HCT116 (cell line): ENCODE measurements around the gene NAALADL2. TPM values are rescaled to one million over a fixed set of nuclear protein-coding genes. Genes with fewer than 3 reads are reported as not detected.

Experiments
- ATAC-seq: fragments of 200-7000 bp; cut with Tn5 transposase; 2 replicates; pipeline ENCODE4 v1.9.1; 2020; ENCODE audit warnings: mild to moderate bottlenecking, moderate library complexity
- BruUV-seq: library from RNA; stranded (reverse); fragments of 400-500 nt; replicated peaks from 2 replicates; lab custom pipeline; 2021; lab: Mats Ljungman, UMichigan
- CTCF ChIA-PET: fragments of 300-600 bp; sonication (Branson Sonifier 250); formaldehyde crosslinking; loops from one replicate; lab custom pipeline; 2021; ENCODE audit warnings: antibody characterized with exemption; lab: Charles Lee
- POLR2A ChIA-PET: fragments of 300-600, 350-600 bp; sonication (Branson Sonifier 250); formaldehyde crosslinking; loops from one replicate; lab custom pipeline; 2021; ENCODE audit warnings: antibody characterized with exemption; lab: Charles Lee
- RAD21 ChIA-PET, 2 experiments: fragments of 300-600 bp; sonication (Branson Sonifier 250); formaldehyde crosslinking; loops; one replicate each; lab custom pipeline; 2023; ENCODE audit warnings: low total read pairs in 2 of 2; ENCODE audit not compliant: uncharacterized antibody in 2 of 2, unreplicated experiment in 2 of 2, low non-redundant PET in 1 of 2; lab: Charles Lee
- DNase-seq: peaks from one replicate; pipeline ENCODE4 v3.0.0-alpha.2; 2010; ENCODE audit warnings: low read depth, low spot score
- H2AFZ ChIP-seq: fragments of 200-600 bp; shearing (Covaris generic), sonication (generic); 2 replicates; pipeline ENCODE4 v1.6.1; 2017; ENCODE audit warnings: low read depth, mixed run types, mixed read lengths, antibody characterized with exemption, low read length; ENCODE audit not compliant: poor library complexity, severe bottlenecking
- H3K27ac ChIP-seq: 2 replicates; pipeline ENCODE4 v1.5.1; 2012; ENCODE audit warnings: low read depth, low read length
- H3K27me3 ChIP-seq: fragments of 200-600 bp; sonication (generic); 2 replicates; pipeline ENCODE4 v1.6.1; 2016; ENCODE audit warnings: mixed run types, low read length, mixed read lengths; ENCODE audit not compliant: insufficient read depth
- H3K36me3 ChIP-seq, 2 experiments: fragments of 200-500 bp in 1 of 2; fragments of 200-600 bp in 1 of 2; sonication (Bioruptor generic) in 1 of 2; sonication (generic) in 1 of 2; 2 replicates each; pipeline versions ENCODE4 v1.5.1 to v1.6.1; 2014 to 2016; ENCODE audit warnings: low read length in 2 of 2, inconsistent platforms in 1 of 2, mixed read lengths in 1 of 2, mixed run types in 1 of 2; ENCODE audit not compliant: insufficient read depth in 2 of 2, control insufficient read depth in 1 of 2
- H3K4me1 ChIP-seq, 2 experiments: fragments of 200-600 bp in 1 of 2; sonication (generic) in 1 of 2; 2 replicates each; pipeline versions ENCODE4 v1.5.1 to v1.6.1; 2012 to 2017; ENCODE audit warnings: low read length in 2 of 2, inconsistent platforms in 1 of 2, mild to moderate bottlenecking in 1 of 2, mixed read lengths in 1 of 2, mixed run types in 1 of 2, moderate library complexity in 1 of 2; ENCODE audit not compliant: insufficient read depth in 2 of 2, control insufficient read depth in 1 of 2
- H3K4me2 ChIP-seq: fragments of 200-600 bp; sonication (generic); 2 replicates; pipeline ENCODE4 v1.6.1; 2017; ENCODE audit warnings: mixed run types, low read length, mixed read lengths
- H3K4me3 ChIP-seq, 2 experiments: fragments of 200-600 bp in 1 of 2; sonication (generic) in 1 of 2; replicated peaks in 1 of 2; 2 replicates each; pipeline ENCODE4 v1.5.1; 2011 to 2016; ENCODE audit warnings: low read length in 2 of 2, control low read depth in 1 of 2, low read depth in 1 of 2, mild to moderate bottlenecking in 1 of 2, mixed read lengths in 1 of 2, mixed run types in 1 of 2
- H3K79me2 ChIP-seq: fragments of 200-600 bp; sonication (generic); 2 replicates; pipeline ENCODE4 v1.6.1; 2017; ENCODE audit warnings: mild to moderate bottlenecking, mixed run types, low read length, moderate library complexity, mixed read lengths; ENCODE audit not compliant: insufficient read depth
- H3K9ac ChIP-seq: fragments of 200-600 bp; sonication (generic); 2 replicates; pipeline ENCODE4 v1.6.1; 2016; ENCODE audit warnings: low read length, mixed read lengths
- H3K9me2 ChIP-seq: fragments of 200-600 bp; sonication (generic), shearing (Covaris generic); 2 replicates; pipeline ENCODE4 v1.6.1; 2017; ENCODE audit warnings: mixed run types, mild to moderate bottlenecking, moderate library complexity; ENCODE audit not compliant: insufficient read depth
- H3K9me3 ChIP-seq, 2 experiments: fragments of 200-500 bp in 1 of 2; fragments of 200-600 bp in 1 of 2; sonication (Bioruptor generic) in 1 of 2; sonication (generic) in 1 of 2; 2 replicates each; pipeline ENCODE4 v1.6.1; 2014 to 2017; ENCODE audit warnings: low read length in 2 of 2, mixed read lengths in 2 of 2, inconsistent platforms in 1 of 2, low read depth in 1 of 2, mild to moderate bottlenecking in 1 of 2, mixed run types in 1 of 2, moderate library complexity in 1 of 2; ENCODE audit not compliant: control insufficient read depth in 1 of 2, insufficient read depth in 1 of 2
- H4K20me1 ChIP-seq: fragments of 200-600 bp; sonication (generic), shearing (Covaris generic); 2 replicates; pipeline ENCODE4 v1.6.1; 2017; ENCODE audit warnings: mixed run types, mild to moderate bottlenecking, moderate library complexity; ENCODE audit not compliant: insufficient read depth
- CBX3 ChIP-seq: IDR thresholded peaks from 2 replicates; pipeline ENCODE4 v1.6.1; 2012; ENCODE audit warnings: low read depth
- CEBPB ChIP-seq: IDR thresholded peaks from 2 replicates; pipeline ENCODE4 v1.6.1; 2012; ENCODE audit warnings: low read depth
- EGR1 ChIP-seq: IDR thresholded peaks from 2 replicates; pipeline ENCODE4 v1.6.1; 2012; ENCODE audit warnings: low read depth
- ELF1 ChIP-seq: IDR thresholded peaks from 2 replicates; pipeline ENCODE4 v1.6.1; 2012; ENCODE audit warnings: low read depth, borderline replicate concordance
- EZH2 ChIP-seq: fragments of 200-600 bp; sonication (generic); IDR thresholded peaks from 2 replicates; pipeline ENCODE4 v1.6.1; 2017; ENCODE audit warnings: antibody characterized with exemption, mixed run types
- EZH2phosphoT487 ChIP-seq: fragments of 200-600 bp; IDR thresholded peaks from 2 replicates; pipeline ENCODE4 v1.6.1; 2018; ENCODE audit warnings: antibody characterized with exemption, borderline replicate concordance
- FOSL1 ChIP-seq: IDR thresholded peaks from 2 replicates; pipeline ENCODE4 v1.6.1; 2012; ENCODE audit warnings: low read depth
- JUND ChIP-seq: IDR thresholded peaks from 2 replicates; pipeline ENCODE4 v1.6.1; 2012
- POLR2A ChIP-seq: IDR thresholded peaks from 2 replicates; pipeline ENCODE4 v1.7.0; 2011; ENCODE audit warnings: borderline replicate concordance; ENCODE audit not compliant: insufficient read depth, insufficient read length; ENCODE audit errors: extremely low read depth
- RAD21 ChIP-seq: IDR thresholded peaks from 2 replicates; pipeline ENCODE4 v1.6.1; 2012; ENCODE audit warnings: low read depth, mild to moderate bottlenecking
- SIN3A ChIP-seq: IDR thresholded peaks from 2 replicates; pipeline ENCODE4 v1.6.1; 2012; ENCODE audit warnings: low read depth
- SRF ChIP-seq: IDR thresholded peaks from 2 replicates; pipeline ENCODE4 v1.6.1; 2012; ENCODE audit warnings: low read depth
- TCF7L2 ChIP-seq: IDR thresholded peaks from 2 replicates; pipeline ENCODE4 v1.7.0; 2011; ENCODE audit warnings: borderline replicate concordance, inconsistent platforms; ENCODE audit not compliant: insufficient read depth, insufficient read length; ENCODE audit errors: extremely low read depth
- YY1 ChIP-seq: IDR thresholded peaks from 2 replicates; pipeline ENCODE4 v1.6.1; 2011; ENCODE audit warnings: low read length, low read depth, moderate library complexity, mild to moderate bottlenecking; ENCODE audit not compliant: insufficient replicate concordance; ENCODE audit errors: extremely low read depth
- intact Hi-C: fragments of 100-400 bp; cut with micrococcal nuclease; formaldehyde crosslinking; loops from 2 replicates; pipeline ENCODE4 v1.10.0; 2022
- total RNA-seq: library from RNA; stranded (reverse); gene quantifications from one replicate; pipeline ENCODE4 v1.2.1, GENCODE V29; 2021; ENCODE audit not compliant: unreplicated experiment
- TF ChIP-seq, protein P1 (sequence below), 3 experiments: fragments of 200-600 bp in 1 of 3; sonication (generic) in 1 of 3; IDR thresholded peaks in 2 of 3; conservative IDR thresholded peaks in 1 of 3; 2 replicates each; pipeline ENCODE4 v1.5.1; 2012 to 2017; ENCODE audit warnings: low read depth in 2 of 3, low read length in 2 of 3, antibody characterized with exemption in 1 of 3, borderline replicate concordance in 1 of 3, control low read depth in 1 of 3, mild to moderate bottlenecking in 1 of 3, mixed read lengths in 1 of 3, mixed run types in 1 of 3, moderate library complexity in 1 of 3; ENCODE audit not compliant: insufficient read depth in 1 of 3
- TF ChIP-seq, protein P2 (sequence below): IDR thresholded peaks from 2 replicates; pipeline ENCODE4 v1.6.1; 2012
- TF ChIP-seq, protein P3 (sequence below): IDR thresholded peaks from 2 replicates; pipeline ENCODE4 v1.6.1; 2011; ENCODE audit warnings: mild to moderate bottlenecking, low read length, moderate library complexity; ENCODE audit not compliant: insufficient replicate concordance; ENCODE audit errors: extremely low read depth
- TF ChIP-seq, protein P4 (sequence below): IDR thresholded peaks from 2 replicates; pipeline ENCODE4 v1.6.1; 2012

NAALADL2 gene
- total RNA-seq, 1 experiment from 2014 or later: 2.9 TPM

DNA sequence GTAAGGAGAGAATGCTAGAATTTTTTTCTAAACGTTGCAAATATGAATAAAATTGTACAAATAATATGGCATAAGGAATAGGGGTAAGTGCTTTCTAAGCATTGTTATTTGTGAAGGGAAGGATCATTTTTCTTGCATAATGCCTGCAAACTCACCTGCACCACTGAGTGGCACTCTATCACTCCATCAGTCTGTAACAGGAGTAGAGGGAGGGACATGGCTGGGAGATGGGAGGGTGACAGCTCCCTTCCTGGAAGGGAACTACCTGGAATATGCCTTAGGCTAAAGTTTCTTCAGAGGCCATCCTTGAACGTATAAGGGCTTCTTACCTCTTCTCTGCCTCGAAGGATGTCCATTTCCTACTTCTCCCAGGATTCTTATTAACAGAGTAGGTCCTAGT, 3.0 kb downstream of the NAALADL2 start (continued):
- TF ChIP-seq, protein P1, sequence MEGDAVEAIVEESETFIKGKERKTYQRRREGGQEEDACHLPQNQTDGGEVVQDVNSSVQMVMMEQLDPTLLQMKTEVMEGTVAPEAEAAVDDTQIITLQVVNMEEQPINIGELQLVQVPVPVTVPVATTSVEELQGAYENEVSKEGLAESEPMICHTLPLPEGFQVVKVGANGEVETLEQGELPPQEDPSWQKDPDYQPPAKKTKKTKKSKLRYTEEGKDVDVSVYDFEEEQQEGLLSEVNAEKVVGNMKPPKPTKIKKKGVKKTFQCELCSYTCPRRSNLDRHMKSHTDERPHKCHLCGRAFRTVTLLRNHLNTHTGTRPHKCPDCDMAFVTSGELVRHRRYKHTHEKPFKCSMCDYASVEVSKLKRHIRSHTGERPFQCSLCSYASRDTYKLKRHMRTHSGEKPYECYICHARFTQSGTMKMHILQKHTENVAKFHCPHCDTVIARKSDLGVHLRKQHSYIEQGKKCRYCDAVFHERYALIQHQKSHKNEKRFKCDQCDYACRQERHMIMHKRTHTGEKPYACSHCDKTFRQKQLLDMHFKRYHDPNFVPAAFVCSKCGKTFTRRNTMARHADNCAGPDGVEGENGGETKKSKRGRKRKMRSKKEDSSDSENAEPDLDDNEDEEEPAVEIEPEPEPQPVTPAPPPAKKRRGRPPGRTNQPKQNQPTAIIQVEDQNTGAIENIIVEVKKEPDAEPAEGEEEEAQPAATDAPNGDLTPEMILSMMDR (IDR thresholded peaks at IDR 0.05 in 2 of 3, conservative IDR thresholded peaks at IDR 0.05 in 1 of 3; ENCODE audit: borderline replicate concordance in 1 of 3, insufficient read depth in 1 of 3, low read depth in 2 of 3, low read length in 2 of 3): peak; percentile 40 to 71 (median 61); a peak in 5 of 6 replicates
- no peak for TF ChIP-seq POLR2A

DNA sequence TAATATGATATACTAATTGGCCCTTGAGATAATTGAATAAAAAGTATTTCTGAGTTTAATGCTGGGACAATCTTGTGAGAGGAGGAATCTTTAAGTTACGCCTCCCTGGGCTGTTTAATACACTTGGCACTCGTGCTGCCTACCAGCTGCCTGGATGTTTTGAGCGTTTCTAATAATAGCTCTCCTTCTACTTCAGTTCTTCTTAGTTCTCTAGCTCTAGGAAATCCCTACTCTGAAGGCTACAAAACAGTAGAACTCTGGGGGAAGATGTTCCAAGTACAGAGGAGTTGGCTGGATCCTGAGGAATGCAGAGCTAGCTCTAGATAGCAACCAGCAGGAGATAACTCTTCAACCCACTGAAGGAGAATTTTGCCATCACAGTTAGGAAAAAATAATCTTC, 3.5 kb downstream of the NAALADL2 start:
- no peaks in the 10 kb centered on the region for H4K20me1 ChIP-seq
- no peak overlapping the region for H3K4me3 ChIP-seq
- CTCF ChIA-PET: interaction anchor here (0.6 to 2.1 kb wide), 6 partner anchors 15 to 1568 kb away, joined by 3 to 7 read pairs (median 4); no protein-coding TSS in a partner anchor
- H3K4me1 ChIP-seq: peaks cover 18 to 36% of the 10 kb centered on the region in 2 experiments
- no peak for ATAC-seq
- no peaks in the 10 kb centered on the region for H3K36me3 ChIP-seq
- no TSS peak for BruUV-seq
- no peaks in the 10 kb centered on the region for H3K9me3 ChIP-seq
- no peak for DNase-seq
- intact Hi-C loops: loop anchor here (1.0 to 10.0 kb wide), 2 partner anchors 262 to 1568 kb away; no protein-coding TSS in a partner anchor
- no peak overlapping the region for H2AFZ ChIP-seq
- POLR2A ChIA-PET: no interaction called here
- no peaks in the 10 kb centered on the region for H3K27me3 ChIP-seq
- no peaks in the 10 kb centered on the region for H3K9me2 ChIP-seq
- RAD21 ChIA-PET: no interaction called here
- H3K27ac ChIP-seq: no peak overlapping the region
- H3K9ac ChIP-seq: no peak overlapping the region
- no peaks in the 10 kb centered on the region for H3K79me2 ChIP-seq
- no peak overlapping the region for H3K4me2 ChIP-seq
- no peak for TF ChIP-seq CBX3
- TF ChIP-seq, protein P2, sequence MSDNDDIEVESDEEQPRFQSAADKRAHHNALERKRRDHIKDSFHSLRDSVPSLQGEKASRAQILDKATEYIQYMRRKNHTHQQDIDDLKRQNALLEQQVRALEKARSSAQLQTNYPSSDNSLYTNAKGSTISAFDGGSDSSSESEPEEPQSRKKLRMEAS: no peak
- no peak for TF ChIP-seq ELF1
- no peak for TF ChIP-seq RAD21
- no peak for TF ChIP-seq YY1
- TF ChIP-seq EGR1: no peak
- no peak for TF ChIP-seq EZH2
- no peak for TF ChIP-seq SRF
- no peak for TF ChIP-seq EZH2phosphoT487
- TF ChIP-seq, protein P3, sequence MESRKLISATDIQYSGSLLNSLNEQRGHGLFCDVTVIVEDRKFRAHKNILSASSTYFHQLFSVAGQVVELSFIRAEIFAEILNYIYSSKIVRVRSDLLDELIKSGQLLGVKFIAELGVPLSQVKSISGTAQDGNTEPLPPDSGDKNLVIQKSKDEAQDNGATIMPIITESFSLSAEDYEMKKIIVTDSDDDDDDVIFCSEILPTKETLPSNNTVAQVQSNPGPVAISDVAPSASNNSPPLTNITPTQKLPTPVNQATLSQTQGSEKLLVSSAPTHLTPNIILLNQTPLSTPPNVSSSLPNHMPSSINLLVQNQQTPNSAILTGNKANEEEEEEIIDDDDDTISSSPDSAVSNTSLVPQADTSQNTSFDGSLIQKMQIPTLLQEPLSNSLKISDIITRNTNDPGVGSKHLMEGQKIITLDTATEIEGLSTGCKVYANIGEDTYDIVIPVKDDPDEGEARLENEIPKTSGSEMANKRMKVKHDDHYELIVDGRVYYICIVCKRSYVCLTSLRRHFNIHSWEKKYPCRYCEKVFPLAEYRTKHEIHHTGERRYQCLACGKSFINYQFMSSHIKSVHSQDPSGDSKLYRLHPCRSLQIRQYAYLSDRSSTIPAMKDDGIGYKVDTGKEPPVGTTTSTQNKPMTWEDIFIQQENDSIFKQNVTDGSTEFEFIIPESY: no peak
- TF ChIP-seq SIN3A: no peak
- TF ChIP-seq, protein P4, sequence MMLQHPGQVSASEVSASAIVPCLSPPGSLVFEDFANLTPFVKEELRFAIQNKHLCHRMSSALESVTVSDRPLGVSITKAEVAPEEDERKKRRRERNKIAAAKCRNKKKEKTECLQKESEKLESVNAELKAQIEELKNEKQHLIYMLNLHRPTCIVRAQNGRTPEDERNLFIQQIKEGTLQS: no peak
- no peak for TF ChIP-seq FOSL1
- TF ChIP-seq TCF7L2: no peak
- no peak for TF ChIP-seq JUND
- TF ChIP-seq CEBPB: no peak
